NK-92 (cell line): ENCODE data around the gene ZBTB46.
"Not testable (repeated sequence)": the region's sequence is repeated elsewhere in the genome, so short reads cannot be mapped to it uniquely, and the experiment has no call there.

Experiments used
- DNase-seq: peaks from one replicate; lab custom pipeline; 2025; ENCODE audit not compliant: unreplicated experiment; lab: John Stamatoyannopoulos, UW

Gene ZBTB46

GRCh38 chr20:63830841-63831588, at the start of gene ZBTB46:
TSS of gene ZBTB46 (minus strand) at chr20:63831264. CDS start at chr20:63790757, 40,507 bp downstream.
- no peak for DNase-seq

- DNase-seq: no peak
These were observed 48.0 kb upstream of the ZBTB46 start for GRCh38 chr20:63878899-63879663.

- DNase-seq: no peak
These were observed 46.8 kb upstream of the ZBTB46 start for GRCh38 chr20:63877755-63878470.

GRCh38 chr20:63876489-63877036, 45.5 kb upstream of the ZBTB46 start:
- no peak for DNase-seq

GRCh38 chr20:63874241-63874640, 43.2 kb upstream of the ZBTB46 start:
- DNase-seq: not testable (repeated sequence)

- DNase-seq: no peak
These were observed 42.5 kb upstream of the ZBTB46 start for GRCh38 chr20:63873477-63873971.

GRCh38 chr20:63868264-63868663, 37.2 kb upstream of the ZBTB46 start:
- no peak for DNase-seq

GRCh38 chr20:63867042-63867441, 36.0 kb upstream of the ZBTB46 start:
- not testable (repeated sequence) for DNase-seq

- DNase-seq: peak; percentile 84
These were observed 34.0 kb upstream of the ZBTB46 start, which contains the start of gene TPD52L2 for GRCh38 chr20:63864978-63865640. TSS of gene TPD52L2 (plus strand) at chr20:63865270. CDS start at chr20:63865366, 96 bp downstream.

GRCh38 chr20:63864545-63864977, 33.5 kb upstream of the ZBTB46 start:
- DNase-seq: no peak

- DNase-seq: no peak
These were observed 32.9 kb upstream of the ZBTB46 start for GRCh38 chr20:63863798-63864544.

GRCh38 chr20:63863021-63863797, 32.1 kb upstream of the ZBTB46 start:
- no peak for DNase-seq

GRCh38 chr20:63861981-63862901, 31.2 kb upstream of the ZBTB46 start:
- no peak for DNase-seq

GRCh38 chr20:63861365-63861934, 30.4 kb upstream of the ZBTB46 start, which contains the start of gene ABHD16B:
TSS of gene ABHD16B (plus strand) at chr20:63861498. CDS start at chr20:63861541, 43 bp downstream.
- no peak for DNase-seq

GRCh38 chr20:63860325-63861051, 29.4 kb upstream of the ZBTB46 start:
- DNase-seq: no peak

- no peak for DNase-seq
These were observed 28.2 kb upstream of the ZBTB46 start for GRCh38 chr20:63859166-63859699.
